Measurements from ENCODE around the gene OR51A7.

DNA sequence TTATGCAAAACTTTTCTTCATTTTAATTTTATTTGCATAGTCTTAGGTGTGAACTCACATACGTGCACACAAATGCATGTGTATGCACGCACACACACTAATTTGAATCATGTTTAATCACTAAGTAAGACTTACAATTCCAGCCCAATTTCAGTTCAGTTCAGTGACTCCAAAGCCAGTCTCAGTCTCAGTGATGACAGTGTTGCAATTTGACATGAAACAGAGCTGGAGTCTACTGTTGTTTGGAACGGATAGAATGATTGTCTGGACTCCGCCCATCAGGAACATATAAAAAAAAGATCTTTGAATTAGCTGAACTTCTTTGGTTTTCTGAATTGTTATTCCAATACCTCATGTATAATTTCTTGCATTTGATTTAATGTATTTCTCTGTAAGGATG lies 39.7 kb upstream of the OR51A7 start:
- no peak for TF ChIP-seq POLR2AphosphoS5 (IDR thresholded peaks at IDR 0.05; ENCODE audit: insufficient read depth, low read depth, low read length)
- TF ChIP-seq, protein P1, sequence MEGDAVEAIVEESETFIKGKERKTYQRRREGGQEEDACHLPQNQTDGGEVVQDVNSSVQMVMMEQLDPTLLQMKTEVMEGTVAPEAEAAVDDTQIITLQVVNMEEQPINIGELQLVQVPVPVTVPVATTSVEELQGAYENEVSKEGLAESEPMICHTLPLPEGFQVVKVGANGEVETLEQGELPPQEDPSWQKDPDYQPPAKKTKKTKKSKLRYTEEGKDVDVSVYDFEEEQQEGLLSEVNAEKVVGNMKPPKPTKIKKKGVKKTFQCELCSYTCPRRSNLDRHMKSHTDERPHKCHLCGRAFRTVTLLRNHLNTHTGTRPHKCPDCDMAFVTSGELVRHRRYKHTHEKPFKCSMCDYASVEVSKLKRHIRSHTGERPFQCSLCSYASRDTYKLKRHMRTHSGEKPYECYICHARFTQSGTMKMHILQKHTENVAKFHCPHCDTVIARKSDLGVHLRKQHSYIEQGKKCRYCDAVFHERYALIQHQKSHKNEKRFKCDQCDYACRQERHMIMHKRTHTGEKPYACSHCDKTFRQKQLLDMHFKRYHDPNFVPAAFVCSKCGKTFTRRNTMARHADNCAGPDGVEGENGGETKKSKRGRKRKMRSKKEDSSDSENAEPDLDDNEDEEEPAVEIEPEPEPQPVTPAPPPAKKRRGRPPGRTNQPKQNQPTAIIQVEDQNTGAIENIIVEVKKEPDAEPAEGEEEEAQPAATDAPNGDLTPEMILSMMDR (IDR thresholded peaks at IDR 0.05; ENCODE audit: extremely low read depth in 1 of 2, insufficient read depth in 1 of 2, low read depth in 1 of 2, low read length in 2 of 2), result no peak
- TF ChIP-seq POLR2A (IDR thresholded peaks at IDR 0.05; ENCODE audit: low read depth, low read length), result no peak
- TF ChIP-seq, protein P2, sequence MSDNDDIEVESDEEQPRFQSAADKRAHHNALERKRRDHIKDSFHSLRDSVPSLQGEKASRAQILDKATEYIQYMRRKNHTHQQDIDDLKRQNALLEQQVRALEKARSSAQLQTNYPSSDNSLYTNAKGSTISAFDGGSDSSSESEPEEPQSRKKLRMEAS (IDR thresholded peaks at IDR 0.05; ENCODE audit: insufficient read depth, insufficient read length), result no peak
- TF ChIP-seq EZH2 (IDR thresholded peaks at IDR 0.05; ENCODE audit: borderline replicate concordance, low read depth, low read length, severe bottlenecking), result no peak
- no peak for TF ChIP-seq GATA2 (IDR thresholded peaks at IDR 0.05; ENCODE audit: insufficient read depth, insufficient read length, low read depth, low read length)
- no peak for TF ChIP-seq JUN (IDR thresholded peaks at IDR 0.05; ENCODE audit: borderline replicate concordance, insufficient read depth, insufficient read length, low read depth)
- no peak for TF ChIP-seq MYC (IDR thresholded peaks at IDR 0.05; ENCODE audit: low read depth, low read length)
- no peak for TF ChIP-seq FOS (IDR thresholded peaks at IDR 0.05; ENCODE audit: borderline replicate concordance, insufficient read depth, low read length)

Measured in endothelial cell of umbilical vein (primary cell).